ENCODE data around the gene MBLAC1. TPM values are rescaled to one million over a fixed set of nuclear protein-coding genes. Genes with fewer than 3 reads are reported as not detected.

The MBLAC1 gene
- total and polyA plus RNA-seq, 9 of the 15 experiments (the other 6 are each of a cell fraction or from before 2014, with no cell fraction given), result 0.03 to 3.1 (median 0.52) TPM

DNA sequence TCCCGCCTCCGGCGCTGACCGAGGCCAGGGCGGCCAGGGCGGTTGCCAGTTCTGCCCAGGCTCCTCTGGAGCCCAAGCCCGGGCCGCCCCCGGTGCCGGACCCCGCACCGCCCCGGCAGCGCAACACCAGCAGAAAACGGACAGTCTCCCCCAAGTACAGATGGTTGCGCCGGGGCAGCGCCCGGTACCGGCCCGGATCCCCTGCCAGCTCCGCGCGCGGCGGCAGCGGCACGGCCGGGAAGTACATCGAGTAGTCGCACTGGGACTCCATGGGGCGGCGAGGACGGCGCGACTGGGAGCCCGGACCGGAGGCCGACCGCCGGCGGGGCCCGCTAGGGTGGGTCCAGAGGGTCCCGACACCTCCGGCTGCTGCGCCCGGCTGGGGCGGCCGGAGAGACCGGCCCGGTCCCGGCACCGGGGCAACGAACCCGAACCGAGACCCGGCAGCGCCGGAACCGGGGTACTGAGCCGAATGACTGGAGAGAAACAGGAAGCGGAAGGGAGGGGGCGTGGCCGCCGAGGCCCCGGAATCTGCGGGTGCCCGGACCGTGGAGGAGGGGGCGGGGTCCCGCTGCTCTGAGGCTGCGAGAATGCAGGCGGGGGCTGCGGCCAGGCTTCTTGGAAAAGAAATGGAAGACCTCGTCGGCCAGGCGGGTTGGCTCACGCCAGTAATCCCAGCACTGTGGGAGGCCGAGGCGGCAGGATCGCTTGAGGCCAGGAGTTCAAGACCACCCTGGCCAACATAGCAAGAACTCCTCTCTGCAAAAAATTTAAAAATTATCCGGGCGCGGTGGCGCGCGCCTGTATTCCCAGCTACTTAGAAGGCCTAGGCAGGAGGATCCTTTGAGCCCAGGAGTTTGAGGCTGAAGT lies 31.7 kb downstream of the MBLAC1 start, which contains the start of gene TRAPPC14 (continued):
- TF ChIP-seq TFAM (CRISPR knock-in tag; conservative IDR thresholded peaks at IDR 0.05), result no peak
- TF ChIP-seq ZNF449 (CRISPR knock-in tag; IDR thresholded peaks at IDR 0.05), result no peak
- TF ChIP-seq U2AF2 (optimal IDR thresholded peaks at IDR 0.05; ENCODE audit: low read depth, low read length), result no peak
- no peak for TF ChIP-seq NR2C1 (IDR thresholded peaks at IDR 0.05)
- peak; percentile 72; the same call in 1 of the 2 replicates for TF ChIP-seq NR2C1 (tag; IDR thresholded peaks at IDR 0.05)
- TF ChIP-seq ZNF41 (CRISPR knock-in tag; conservative IDR thresholded peaks at IDR 0.05), result 0 out of 2 replicates have a peak, but pooled peaks have one; percentile 28
- TF ChIP-seq ZNF589 (CRISPR knock-in tag; IDR thresholded peaks at IDR 0.05; ENCODE audit: low read depth), result peak; percentile 66; the same call in 1 of the 2 replicates
- TF ChIP-seq, protein P1, sequence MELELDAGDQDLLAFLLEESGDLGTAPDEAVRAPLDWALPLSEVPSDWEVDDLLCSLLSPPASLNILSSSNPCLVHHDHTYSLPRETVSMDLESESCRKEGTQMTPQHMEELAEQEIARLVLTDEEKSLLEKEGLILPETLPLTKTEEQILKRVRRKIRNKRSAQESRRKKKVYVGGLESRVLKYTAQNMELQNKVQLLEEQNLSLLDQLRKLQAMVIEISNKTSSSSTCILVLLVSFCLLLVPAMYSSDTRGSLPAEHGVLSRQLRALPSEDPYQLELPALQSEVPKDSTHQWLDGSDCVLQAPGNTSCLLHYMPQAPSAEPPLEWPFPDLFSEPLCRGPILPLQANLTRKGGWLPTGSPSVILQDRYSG (tag; conservative IDR thresholded peaks at IDR 0.05; ENCODE audit: low read depth), result no peak
- no peak for TF ChIP-seq GTF2B (IDR thresholded peaks at IDR 0.05; ENCODE audit: extremely low read depth, insufficient read length)
- peak; percentile 78 for TF ChIP-seq ARID1B (IDR thresholded peaks at IDR 0.05)
- TF ChIP-seq, protein P2, sequence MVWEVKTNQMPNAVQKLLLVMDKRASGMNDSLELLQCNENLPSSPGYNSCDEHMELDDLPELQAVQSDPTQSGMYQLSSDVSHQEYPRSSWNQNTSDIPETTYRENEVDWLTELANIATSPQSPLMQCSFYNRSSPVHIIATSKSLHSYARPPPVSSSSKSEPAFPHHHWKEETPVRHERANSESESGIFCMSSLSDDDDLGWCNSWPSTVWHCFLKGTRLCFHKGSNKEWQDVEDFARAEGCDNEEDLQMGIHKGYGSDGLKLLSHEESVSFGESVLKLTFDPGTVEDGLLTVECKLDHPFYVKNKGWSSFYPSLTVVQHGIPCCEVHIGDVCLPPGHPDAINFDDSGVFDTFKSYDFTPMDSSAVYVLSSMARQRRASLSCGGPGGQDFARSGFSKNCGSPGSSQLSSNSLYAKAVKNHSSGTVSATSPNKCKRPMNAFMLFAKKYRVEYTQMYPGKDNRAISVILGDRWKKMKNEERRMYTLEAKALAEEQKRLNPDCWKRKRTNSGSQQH (CRISPR knock-in tag; IDR thresholded peaks at IDR 0.05), result no peak
- peak; percentile 57 for TF ChIP-seq HNRNPLL (IDR thresholded peaks at IDR 0.05; ENCODE audit: low read depth, low read length, poor library complexity, severe bottlenecking)
- TF ChIP-seq TCF15 (CRISPR knock-in tag; IDR thresholded peaks at IDR 0.05), result no peak
- TF ChIP-seq, protein P3, sequence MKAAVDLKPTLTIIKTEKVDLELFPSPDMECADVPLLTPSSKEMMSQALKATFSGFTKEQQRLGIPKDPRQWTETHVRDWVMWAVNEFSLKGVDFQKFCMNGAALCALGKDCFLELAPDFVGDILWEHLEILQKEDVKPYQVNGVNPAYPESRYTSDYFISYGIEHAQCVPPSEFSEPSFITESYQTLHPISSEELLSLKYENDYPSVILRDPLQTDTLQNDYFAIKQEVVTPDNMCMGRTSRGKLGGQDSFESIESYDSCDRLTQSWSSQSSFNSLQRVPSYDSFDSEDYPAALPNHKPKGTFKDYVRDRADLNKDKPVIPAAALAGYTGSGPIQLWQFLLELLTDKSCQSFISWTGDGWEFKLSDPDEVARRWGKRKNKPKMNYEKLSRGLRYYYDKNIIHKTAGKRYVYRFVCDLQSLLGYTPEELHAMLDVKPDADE (conservative IDR thresholded peaks at IDR 0.05; ENCODE audit: control insufficient read depth, low read depth, low read length), result 0 out of 2 replicates have a peak, but pooled peaks have one; percentile 44
- TF ChIP-seq PML (IDR thresholded peaks at IDR 0.05; ENCODE audit: low read length), result peak; percentile 70; the same call in 1 of the 2 replicates
- TF ChIP-seq THAP12 (CRISPR knock-in tag; IDR thresholded peaks at IDR 0.05), result 0 out of 2 replicates have a peak, but pooled peaks have one; percentile 15
- TF ChIP-seq HLTF (IDR thresholded peaks at IDR 0.05), result peak; percentile 46; the same call in 1 of the 2 replicates
- TF ChIP-seq SMARCC2 (IDR thresholded peaks at IDR 0.05; ENCODE audit: low read depth), result no peak
